Sigmoid colon (tissue), 7 donors: ENCODE results near the gene NUDT1. TPM values are rescaled to one million over a fixed set of nuclear protein-coding genes. Genes with fewer than 3 reads are reported as not detected.

Experiments
- DNase-seq: peaks from one replicate; pipeline ENCODE4 v3.0.0-alpha.2; 2019
- H3K27ac ChIP-seq, 4 donors: fragments of 200-600 bp; sonication (generic); one replicate each; pipeline ENCODE4 v1.5.1; 2016 to 2019; ENCODE audit warnings: mild to moderate bottlenecking in 1 of 4
- H3K27me3 ChIP-seq, 3 donors: fragments of 200-600 bp; sonication (generic); one replicate each; pipeline ENCODE4 v1.5.1; 2019; ENCODE audit warnings: mild to moderate bottlenecking in 1 of 3
- H3K36me3 ChIP-seq, 4 donors: fragments of 200-600 bp; sonication (generic); one replicate each; pipeline ENCODE4 v1.5.1; 2016 to 2019
- H3K4me1 ChIP-seq, 4 donors: fragments of 200-600 bp; sonication (generic); one replicate each; pipeline ENCODE4 v1.5.1; 2017 to 2019
- H3K4me3 ChIP-seq, 4 donors: fragments of 200-600 bp; sonication (generic); one replicate each; pipeline ENCODE4 v1.5.1; 2017 to 2019; ENCODE audit warnings: mild to moderate bottlenecking in 2 of 4, moderate library complexity in 1 of 4
- H3K9me3 ChIP-seq, 4 donors: fragments of 200-600 bp in 3 of 4; sonication (generic) in 3 of 4; one replicate each; pipeline versions ENCODE4 v1.5.1 to v1.6.1; 2013 to 2019
- EP300 ChIP-seq, 4 donors: sonication (generic); formaldehyde crosslinking; IDR thresholded peaks; one replicate each; pipeline ENCODE4 v1.6.1; 2017; ENCODE audit warnings: antibody characterized with exemption in 4 of 4
- POLR2A ChIP-seq, 2 donors: fragments of 450-650 bp; IDR thresholded peaks; one replicate each; pipeline ENCODE4 v1.6.1; 2016; ENCODE audit warnings: antibody characterized with exemption in 2 of 2, mild to moderate bottlenecking in 2 of 2, moderate library complexity in 2 of 2
- POLR2AphosphoS5 ChIP-seq, 4 donors: sonication (generic); formaldehyde crosslinking; IDR thresholded peaks; one replicate each; pipeline ENCODE4 v1.6.1; 2017; ENCODE audit warnings: antibody characterized with exemption in 4 of 4
- WGBS, 2 donors: extraction: QIAGEN DNeasy Blood & Tissue Kit; methylation state at CpG; one replicate each; pipeline ENCODE4 v1.1.7; 2013; 5-methylcytosine and 5-hydroxymethylcytosine counted together
- intact Hi-C: fragments of 100-400 bp; cut with DNase I; formaldehyde crosslinking; loops from one replicate; pipeline ENCODE4 v1.15.1; 2023
- polyA plus RNA-seq, 3 donors: library from polyadenylated mRNA; stranded (reverse); fragments of 200-250 nt; gene quantifications; one replicate each; pipeline ENCODE4 v1.2.3, GENCODE V29; 2013
- total RNA-seq, 4 donors: library from RNA; depleted of rRNA; stranded (reverse); fragments of >200 nt; gene quantifications; one replicate each; pipeline ENCODE4 v1.1.0, GENCODE V29; 2016
- TF ChIP-seq, protein P1 (sequence below), 4 experiments: fragments of 450-650 bp in 3 of 4; fragments of 200-600 bp in 1 of 4; IDR thresholded peaks; one replicate each; pipeline ENCODE4 v1.5.1; 2016 to 2019; ENCODE audit warnings: antibody characterized with exemption in 4 of 4, mild to moderate bottlenecking in 3 of 4, moderate library complexity in 2 of 4
- donor health status: healthy with polysubstance abuse.
- donor health status: Bipolar disorder and iron deficiency.
- donor health status: healthy.

Gene NUDT1
- total and polyA plus RNA-seq, 7 donors = 13.3 to 46.9 (median 27.0) TPM

- TF ChIP-seq, protein P1, sequence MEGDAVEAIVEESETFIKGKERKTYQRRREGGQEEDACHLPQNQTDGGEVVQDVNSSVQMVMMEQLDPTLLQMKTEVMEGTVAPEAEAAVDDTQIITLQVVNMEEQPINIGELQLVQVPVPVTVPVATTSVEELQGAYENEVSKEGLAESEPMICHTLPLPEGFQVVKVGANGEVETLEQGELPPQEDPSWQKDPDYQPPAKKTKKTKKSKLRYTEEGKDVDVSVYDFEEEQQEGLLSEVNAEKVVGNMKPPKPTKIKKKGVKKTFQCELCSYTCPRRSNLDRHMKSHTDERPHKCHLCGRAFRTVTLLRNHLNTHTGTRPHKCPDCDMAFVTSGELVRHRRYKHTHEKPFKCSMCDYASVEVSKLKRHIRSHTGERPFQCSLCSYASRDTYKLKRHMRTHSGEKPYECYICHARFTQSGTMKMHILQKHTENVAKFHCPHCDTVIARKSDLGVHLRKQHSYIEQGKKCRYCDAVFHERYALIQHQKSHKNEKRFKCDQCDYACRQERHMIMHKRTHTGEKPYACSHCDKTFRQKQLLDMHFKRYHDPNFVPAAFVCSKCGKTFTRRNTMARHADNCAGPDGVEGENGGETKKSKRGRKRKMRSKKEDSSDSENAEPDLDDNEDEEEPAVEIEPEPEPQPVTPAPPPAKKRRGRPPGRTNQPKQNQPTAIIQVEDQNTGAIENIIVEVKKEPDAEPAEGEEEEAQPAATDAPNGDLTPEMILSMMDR (IDR thresholded peaks at IDR 0.05) = no peak
- TF ChIP-seq POLR2A (IDR thresholded peaks at IDR 0.05) = no peak
- no peak for TF ChIP-seq POLR2AphosphoS5 (IDR thresholded peaks at IDR 0.05)
- no peak for TF ChIP-seq EP300 (IDR thresholded peaks at IDR 0.05)
- DNase-seq = no peak
- Histone ChIP-seq H3K36me3 (peaks cover 0 to 54% (median 26%) of the 10 kb centered on the region in 4 donors), H3K27me3 (no peaks in the 10 kb centered on the region), H3K9me3 (no peaks in the 10 kb centered on the region), H3K4me3 (no peak overlapping the region), H3K4me1 (peaks cover 0 to 25% (median 24%) of the 10 kb centered on the region in 4 donors), H3K27ac (no peak overlapping the region)
- 88 to 89% methylated on average over 8 of the region's 8 CpGs for WGBS, 2 donors
- intact Hi-C loops = no loop called here
These were observed 13.1 kb upstream of the NUDT1 start for GRCh38 chr7:2228921-2229320.

- no peaks in the 10 kb centered on the region for H3K9me3 ChIP-seq
- TF ChIP-seq, protein P1 (IDR thresholded peaks at IDR 0.05) = no peak
- TF ChIP-seq EP300 (IDR thresholded peaks at IDR 0.05) (no peak), POLR2A (IDR thresholded peaks at IDR 0.05) (no peak), POLR2AphosphoS5 (IDR thresholded peaks at IDR 0.05) (no peak)
- H3K27ac ChIP-seq = no peak overlapping the region
- H3K4me1 ChIP-seq = peaks cover 0 to 25% (median 24%) of the 10 kb centered on the region in 4 donors
- DNase-seq = no peak
- intact Hi-C loops = no loop called here
- no peak overlapping the region for H3K4me3 ChIP-seq
- 96% methylated on average over 7 of the region's 7 CpGs for WGBS, 2 donors
- H3K27me3 ChIP-seq = no peaks in the 10 kb centered on the region
- peaks cover 0 to 53% (median 25%) of the 10 kb centered on the region in 4 donors for H3K36me3 ChIP-seq
These were observed 12.6 kb upstream of the NUDT1 start for GRCh38 chr7:2229467-2229866.

DNA sequence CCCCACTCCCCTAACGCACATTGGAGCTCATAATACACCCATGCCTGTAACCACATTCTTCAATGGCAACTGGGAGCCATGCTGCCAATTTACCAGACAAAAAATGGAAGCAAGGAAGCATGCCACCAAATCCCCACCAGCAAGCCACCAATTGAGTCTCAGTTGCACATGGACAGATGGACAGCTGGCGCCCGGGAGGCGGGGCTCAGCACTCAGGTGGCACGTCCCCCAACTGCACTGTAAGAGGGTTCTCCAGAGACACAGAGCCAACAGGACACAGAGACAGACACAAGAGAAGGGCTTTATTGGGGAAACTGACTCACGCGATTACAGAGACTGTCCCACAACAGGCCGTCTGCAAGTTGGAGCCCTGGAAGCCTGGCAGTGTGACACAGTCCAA is 11.8 kb upstream of the NUDT1 start:
- H3K27ac ChIP-seq = no peak overlapping the region
- H3K9me3 ChIP-seq = no peaks in the 10 kb centered on the region
- peaks cover 0 to 53% (median 28%) of the 10 kb centered on the region in 4 donors for H3K36me3 ChIP-seq
- no peak overlapping the region for H3K4me3 ChIP-seq
- no peak for TF ChIP-seq POLR2AphosphoS5 (IDR thresholded peaks at IDR 0.05)
- TF ChIP-seq, protein P1 (IDR thresholded peaks at IDR 0.05) = no peak
- TF ChIP-seq POLR2A (IDR thresholded peaks at IDR 0.05) = no peak
- TF ChIP-seq EP300 (IDR thresholded peaks at IDR 0.05) = no peak
- H3K27me3 ChIP-seq = no peaks in the 10 kb centered on the region
- H3K4me1 ChIP-seq = peaks cover 0 to 25% (median 24%) of the 10 kb centered on the region in 4 donors
- DNase-seq = no peak
- intact Hi-C loops = no loop called here
- WGBS, 2 donors = 94 to 96% methylated on average over 8 of the region's 8 CpGs

DNA sequence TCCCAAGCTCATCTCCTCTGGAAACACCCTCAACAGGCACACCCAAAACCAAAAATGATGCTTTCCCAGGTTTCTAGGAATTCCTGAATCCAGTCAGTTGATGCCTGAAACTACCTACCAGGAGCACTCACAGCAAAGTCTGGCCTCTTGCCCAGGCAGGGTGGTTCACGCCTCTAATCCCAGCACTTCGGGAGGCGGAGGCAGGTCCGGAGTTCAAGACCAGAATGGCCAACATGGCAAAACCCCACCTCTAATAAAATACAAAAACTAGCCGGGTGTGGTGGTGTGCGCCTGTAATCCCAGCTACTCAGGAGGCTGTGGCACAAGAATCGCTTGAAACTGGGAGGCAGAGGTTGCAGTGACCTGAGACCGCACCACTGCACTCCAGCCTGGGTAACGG is 11.1 kb upstream of the NUDT1 start:
- Histone ChIP-seq H3K36me3 (peaks cover 0 to 50% (median 23%) of the 10 kb centered on the region in 4 donors), H3K4me3 (no peak overlapping the region), H3K9me3 (no peaks in the 10 kb centered on the region), H3K27ac (no peak overlapping the region), H3K27me3 (no peaks in the 10 kb centered on the region), H3K4me1 (peaks cover 0 to 25% (median 24%) of the 10 kb centered on the region in 4 donors)
- TF ChIP-seq EP300 (IDR thresholded peaks at IDR 0.05) = no peak
- no peak for TF ChIP-seq POLR2AphosphoS5 (IDR thresholded peaks at IDR 0.05)
- TF ChIP-seq, protein P1 (IDR thresholded peaks at IDR 0.05) = no peak
- no peak for TF ChIP-seq POLR2A (IDR thresholded peaks at IDR 0.05)
- intact Hi-C loops = no loop called here
- WGBS, 2 donors = 45 to 84% methylated on average over 9 of the region's 9 CpGs
- DNase-seq = no peak
